GM04504 (cell line): ENCODE measurements around the gene FAS.

Experiments
- DNase-seq: peaks from one replicate; pipeline ENCODE4 v3.0.0-alpha.2; 2012; ENCODE audit warnings: low read depth

The FAS gene

DNA sequence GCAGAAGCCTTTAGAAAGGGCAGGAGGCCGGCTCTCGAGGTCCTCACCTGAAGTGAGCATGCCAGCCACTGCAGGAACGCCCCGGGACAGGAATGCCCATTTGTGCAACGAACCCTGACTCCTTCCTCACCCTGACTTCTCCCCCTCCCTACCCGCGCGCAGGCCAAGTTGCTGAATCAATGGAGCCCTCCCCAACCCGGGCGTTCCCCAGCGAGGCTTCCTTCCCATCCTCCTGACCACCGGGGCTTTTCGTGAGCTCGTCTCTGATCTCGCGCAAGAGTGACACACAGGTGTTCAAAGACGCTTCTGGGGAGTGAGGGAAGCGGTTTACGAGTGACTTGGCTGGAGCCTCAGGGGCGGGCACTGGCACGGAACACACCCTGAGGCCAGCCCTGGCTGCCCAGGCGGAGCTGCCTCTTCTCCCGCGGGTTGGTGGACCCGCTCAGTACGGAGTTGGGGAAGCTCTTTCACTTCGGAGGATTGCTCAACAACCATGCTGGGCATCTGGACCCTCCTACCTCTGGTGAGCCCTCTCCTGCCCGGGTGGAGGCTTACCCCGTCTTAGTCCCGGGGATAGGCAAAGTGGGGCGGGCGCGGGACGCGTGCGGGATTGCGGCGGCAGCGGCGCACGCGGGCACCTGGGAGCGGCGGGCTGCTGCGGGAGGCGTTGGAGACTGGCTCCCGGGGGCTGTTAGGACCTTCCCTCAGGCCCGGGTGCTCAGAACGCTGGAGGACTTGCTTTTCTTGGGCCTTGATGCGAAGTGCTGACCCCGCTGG is at the start of gene FAS:
Gene FAS (plus strand): TSS at position 415 of the 777 bp plus-strand sequence. CDS start 79 bp downstream, at position 494.
- peak; percentile 50 for DNase-seq

DNA sequence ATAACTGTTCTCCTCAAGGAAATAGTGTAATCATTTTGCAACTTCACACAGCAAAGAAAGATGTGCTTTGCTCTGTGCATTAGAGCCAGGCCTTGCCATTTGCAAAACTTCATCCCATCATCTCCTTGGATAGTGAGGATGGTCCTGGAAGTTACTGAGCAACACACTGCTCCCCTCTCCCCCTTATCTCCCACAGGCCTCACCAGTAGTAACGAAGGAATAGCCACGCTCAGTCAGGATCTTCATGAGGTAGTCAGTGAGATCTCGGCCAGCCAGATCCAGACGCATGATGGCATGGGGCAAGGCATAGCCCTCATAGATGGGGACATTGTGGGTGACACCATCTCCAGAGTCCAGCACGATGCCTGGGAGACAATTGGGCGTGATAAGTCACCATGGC is 49.6 kb upstream of the FAS start:
- DNase-seq: no peak

DNA sequence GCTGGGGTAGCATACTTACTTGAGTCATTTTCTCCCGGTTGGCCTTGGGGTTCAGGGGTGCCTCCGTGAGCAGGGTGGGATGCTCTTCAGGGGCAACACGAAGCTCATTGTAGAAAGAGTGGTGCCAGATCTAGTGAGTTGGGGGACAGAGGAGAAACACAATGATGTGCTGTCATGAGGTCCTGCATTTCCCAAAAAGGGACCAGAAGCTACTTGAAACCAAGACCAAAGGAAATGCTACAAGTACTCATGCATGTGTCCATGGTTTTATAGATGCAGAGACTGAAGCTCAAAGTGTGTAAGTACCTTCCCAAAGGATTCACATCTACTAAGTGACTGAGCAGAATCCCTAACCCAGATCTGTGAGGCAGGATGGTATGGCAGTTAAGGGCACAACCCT is 46.8 kb upstream of the FAS start:
- no peak for DNase-seq

- no peak for DNase-seq
These were observed 45.8 kb upstream of the FAS start for GRCh38 chr10:88944813-88945212.

DNA sequence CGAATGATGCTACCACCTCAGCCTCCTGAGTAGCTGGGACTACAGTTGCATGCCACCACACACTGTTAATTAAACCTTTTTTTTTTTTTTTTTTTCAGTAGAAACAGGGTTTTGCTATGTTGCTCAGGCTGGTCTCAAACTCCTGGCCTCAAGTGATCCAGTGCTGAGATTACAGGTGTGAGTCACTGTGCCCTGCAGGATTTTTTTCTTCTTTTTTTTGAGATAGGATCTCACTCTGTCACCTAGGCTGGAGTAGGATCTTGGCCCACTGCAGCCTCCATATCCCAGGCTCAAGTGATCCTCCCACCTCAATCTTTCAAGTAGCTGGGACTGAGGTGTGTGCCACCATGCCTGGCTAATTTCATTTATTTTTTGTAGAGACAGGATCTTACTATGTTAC is 44.4 kb upstream of the FAS start:
- DNase-seq: no peak

- DNase-seq: no peak
These were observed 43.5 kb upstream of the FAS start for GRCh38 chr10:88946965-88947590.

DNA sequence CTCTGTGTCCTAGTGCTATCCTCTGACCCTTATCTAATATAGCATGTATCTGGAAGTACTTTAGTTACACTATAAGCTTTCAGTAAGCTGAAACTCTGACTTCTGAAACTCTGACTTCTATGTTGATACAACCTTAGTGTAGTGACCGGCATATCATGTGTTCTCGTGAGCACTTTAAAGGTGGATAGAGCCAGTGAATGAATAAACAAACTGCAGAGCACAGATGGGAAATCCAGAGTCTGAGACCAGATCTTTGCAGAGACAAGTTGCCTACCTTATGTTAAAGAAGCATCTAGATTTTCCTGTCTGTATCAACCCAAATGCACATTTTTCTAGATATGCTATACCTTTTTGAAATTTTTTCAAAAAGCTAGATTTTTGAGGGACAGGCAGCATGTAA is 41.5 kb upstream of the FAS start:
- no peak for DNase-seq

DNA sequence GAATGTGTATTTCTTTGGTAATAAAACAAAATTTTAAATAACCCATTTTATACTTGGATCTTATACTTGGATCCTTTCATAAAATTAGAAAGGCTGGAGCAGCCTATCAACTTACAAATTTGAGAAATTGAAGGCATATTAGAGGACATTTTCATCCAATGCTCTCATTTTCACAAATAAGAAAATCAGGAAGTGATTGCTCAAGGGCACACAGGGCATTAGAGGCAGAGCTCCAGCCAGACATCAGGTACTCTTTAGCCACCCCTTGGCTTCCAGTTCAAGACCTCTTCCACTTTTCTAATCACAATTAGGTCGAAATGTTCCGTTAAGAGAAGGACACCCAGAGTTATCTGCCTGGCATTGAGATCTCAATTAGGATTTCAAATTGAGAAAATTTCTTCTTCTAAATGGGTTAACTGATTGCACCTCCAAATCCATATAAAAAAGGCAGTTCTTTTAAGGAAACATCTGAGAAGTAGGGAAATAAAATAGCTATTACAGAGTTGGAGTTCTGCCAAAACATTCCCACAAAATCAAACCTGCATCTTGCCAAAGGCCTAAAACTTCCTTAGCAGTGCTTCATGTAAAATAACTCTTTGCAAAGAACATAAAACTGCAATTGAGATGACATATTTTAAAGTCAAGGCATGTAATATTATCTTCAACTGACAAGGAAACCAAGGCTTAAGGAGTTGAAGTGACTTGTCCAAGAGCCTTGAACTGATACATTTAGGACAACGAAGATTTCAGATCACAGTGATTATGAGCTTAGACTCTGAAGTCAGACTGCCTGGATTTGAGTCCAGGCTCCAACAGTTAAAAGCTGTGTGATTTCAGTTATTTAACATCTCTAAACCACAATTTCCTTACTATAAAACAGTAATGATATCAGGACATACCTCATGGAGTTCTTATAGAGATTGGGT is 40.4 kb upstream of the FAS start:
- no peak for DNase-seq

DNA sequence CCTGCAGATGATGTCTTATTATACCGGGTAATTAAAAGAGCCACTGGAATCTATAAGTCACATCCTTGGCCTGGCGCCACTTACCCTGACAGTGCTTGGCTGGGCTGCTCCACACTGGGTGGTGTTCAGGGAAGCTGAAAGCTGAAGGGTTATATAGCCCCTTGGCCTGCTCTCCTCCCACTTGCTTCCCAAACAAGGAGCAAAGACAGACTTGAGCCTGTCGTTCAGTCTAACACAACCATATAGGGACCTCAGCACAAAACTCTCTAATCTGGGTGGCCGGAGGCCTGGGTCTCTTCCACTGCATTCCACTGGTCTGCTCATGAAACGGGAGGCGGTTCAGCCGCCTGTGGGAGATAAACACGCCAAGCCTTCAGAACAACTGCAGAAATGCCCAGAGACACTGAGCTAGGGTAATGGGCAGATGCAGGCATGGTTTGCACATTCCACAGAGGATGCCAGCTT is 37.9 kb upstream of the FAS start, which contains the start of gene ACTA2:
Gene ACTA2 (minus strand): TSS at position 127 of the 465 bp plus-strand sequence. CDS start 3,843 bp downstream, outside the sequence.
- no peak for DNase-seq

DNA sequence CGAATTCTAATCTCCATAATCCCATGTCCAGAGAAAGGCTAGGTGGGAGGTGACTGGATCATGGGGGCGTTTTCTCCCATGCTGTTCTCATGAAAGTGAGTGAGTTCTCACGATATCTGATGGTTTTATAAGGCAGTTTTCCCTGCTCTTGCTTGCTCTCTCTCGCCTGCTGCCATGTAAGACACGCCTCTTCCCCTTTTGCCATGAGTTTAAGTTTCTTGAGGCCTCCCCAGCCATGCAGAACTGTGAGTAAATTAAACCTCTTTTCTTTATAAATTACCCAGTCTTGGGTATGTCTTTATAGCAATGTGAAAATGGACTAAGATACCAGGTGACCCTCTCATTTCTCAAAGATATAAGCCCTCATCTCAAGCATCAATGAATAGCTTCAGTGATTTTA is 36.9 kb upstream of the FAS start:
- DNase-seq: no peak

GRCh38 chr10:88954458-88955083 is 36.0 kb upstream of the FAS start:
- no peak for DNase-seq

- DNase-seq: no peak
These were observed 33.2 kb upstream of the FAS start for GRCh38 chr10:88957381-88957780.

DNA sequence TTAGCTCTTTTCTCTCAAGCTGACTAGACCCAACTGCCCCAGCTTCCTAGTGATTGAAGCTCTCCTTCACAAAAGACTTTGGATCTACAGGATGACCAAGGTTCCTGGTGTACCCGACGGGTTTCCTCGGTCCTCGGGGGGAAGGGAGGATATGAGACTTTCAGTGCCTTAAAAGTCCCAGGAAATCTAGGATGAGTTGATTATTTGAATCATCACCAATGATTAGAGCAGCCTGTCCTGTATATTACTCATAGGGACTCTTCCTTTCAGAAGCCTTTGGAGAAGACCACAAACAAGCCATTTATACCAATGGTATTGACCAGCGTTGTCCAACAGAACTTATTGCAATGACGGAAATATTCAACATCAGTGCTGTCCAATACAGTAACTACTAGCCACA is 31.9 kb upstream of the FAS start:
- DNase-seq: no peak

DNA sequence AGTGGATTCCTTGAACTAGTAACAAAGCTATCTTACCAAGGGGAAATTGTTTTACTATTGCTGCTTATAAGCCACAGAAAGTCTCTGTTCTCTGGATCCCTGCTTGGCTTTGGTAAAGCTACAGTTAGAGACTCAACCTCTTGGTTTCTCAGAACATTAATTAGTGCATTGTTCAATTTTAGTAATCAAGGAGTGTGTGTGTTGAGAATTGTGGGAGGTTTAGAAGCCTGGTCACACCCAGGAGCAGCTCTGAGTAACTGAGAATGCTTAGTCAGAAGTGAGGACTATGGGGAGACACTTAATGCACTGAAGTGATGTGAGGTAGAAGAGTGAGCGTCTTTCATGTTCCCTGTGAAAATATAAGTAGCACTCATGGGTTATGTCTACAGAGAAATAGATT is 29.8 kb upstream of the FAS start:
- no peak for DNase-seq

DNA sequence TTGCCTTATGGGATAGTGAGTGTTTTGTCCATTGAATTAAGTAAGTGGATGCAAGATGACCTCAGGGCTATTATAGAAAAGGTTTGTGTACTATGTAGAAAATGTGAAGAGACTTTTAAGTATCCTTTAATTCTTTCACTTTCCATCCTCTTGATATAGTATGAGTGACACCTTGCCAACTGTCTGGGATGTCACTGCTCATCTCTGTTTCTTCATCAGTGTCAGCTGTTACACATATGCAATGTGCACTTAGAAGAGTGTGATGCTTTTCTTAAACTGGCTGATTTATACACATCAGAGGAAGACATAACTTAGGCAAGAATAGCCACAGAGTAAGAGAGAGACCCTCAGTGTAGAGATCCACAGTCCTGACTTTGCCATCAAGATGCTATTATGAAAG is 29.3 kb upstream of the FAS start:
- no peak for DNase-seq

GRCh38 chr10:88962336-88962735 is 28.3 kb upstream of the FAS start:
- no peak for DNase-seq

DNA sequence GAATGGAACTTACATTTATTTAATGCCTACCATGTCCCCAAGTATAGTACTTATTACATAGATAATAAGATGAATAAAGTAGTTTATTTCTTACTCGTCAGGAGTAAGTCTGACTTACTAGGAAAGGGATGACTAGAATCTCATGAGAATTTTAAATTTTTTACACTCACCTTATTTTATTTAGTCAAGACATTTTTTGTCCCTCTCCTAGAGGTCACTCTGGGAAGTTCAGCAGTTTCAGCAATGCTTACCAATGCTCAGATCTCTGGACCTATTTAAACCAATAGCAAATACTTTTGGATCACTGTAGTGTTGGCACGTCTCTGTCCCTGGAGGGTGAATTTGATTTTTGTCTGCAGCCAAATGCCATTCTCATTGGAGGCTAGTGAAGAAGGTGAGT is 27.3 kb upstream of the FAS start:
- DNase-seq: no peak

- no peak for DNase-seq
These were observed 26.2 kb upstream of the FAS start for GRCh38 chr10:88964360-88964759.

- DNase-seq: no peak
These were observed 25.7 kb upstream of the FAS start for GRCh38 chr10:88964869-88965415.

- no peak for DNase-seq
These were observed 23.8 kb upstream of the FAS start for GRCh38 chr10:88966797-88967196.

DNA sequence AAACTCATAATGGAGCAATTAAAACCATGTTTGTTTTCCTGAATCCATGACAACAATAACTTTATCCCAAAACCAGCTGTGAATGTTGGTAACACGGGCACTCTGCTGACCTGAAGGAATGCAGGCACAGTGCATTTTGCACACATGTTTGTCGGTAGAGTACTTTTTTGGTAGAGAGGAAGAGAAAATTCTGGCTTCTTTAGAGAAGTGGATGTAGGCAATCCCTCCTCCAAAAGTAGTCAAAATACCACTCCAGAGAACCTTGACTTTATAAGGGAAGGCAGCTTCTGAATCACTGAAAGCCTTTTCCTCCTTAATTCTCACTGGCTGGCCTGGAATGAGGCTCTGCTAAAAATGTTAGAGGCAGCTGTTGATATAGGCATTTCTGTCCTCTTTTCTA is 22.2 kb upstream of the FAS start:
- DNase-seq: no peak
